Measurements from ENCODE around the gene EHD4. TPM values are rescaled to one million over a fixed set of nuclear protein-coding genes. Genes with fewer than 3 reads are reported as not detected.

EHD4 gene
- total and polyA plus RNA-seq, 9 donors, result 23.1 to 38.8 (median 30.2) TPM

- DNase-seq, result peak; percentile 63
- Histone ChIP-seq H3K27ac (ENCODE audit: low read length) (no peak overlapping the region), H3K4me1 (ENCODE audit: control insufficient read depth, insufficient read depth, low read length) (peaks cover 35% of the 10 kb centered on the region), H3K36me3 (ENCODE audit: control insufficient read depth, insufficient read depth, low read length) (peaks cover 5% of the 10 kb centered on the region), H3K4me3 (ENCODE audit: low read length) (no peak overlapping the region), H3K27me3 (ENCODE audit: control insufficient read depth, insufficient read depth, low read length) (peaks cover 6% of the 10 kb centered on the region), H3K9me3 (replicated peaks; ENCODE audit: control insufficient read depth, low read depth, low read length) (no peaks in the 10 kb centered on the region)
- WGBS (ENCODE audit: insufficient coverage), result 17% methylated on average over 27 of the region's 30 CpGs
Measured at GRCh38 chr15:41855261-41855961, 116.9 kb downstream of the EHD4 start.

DNA sequence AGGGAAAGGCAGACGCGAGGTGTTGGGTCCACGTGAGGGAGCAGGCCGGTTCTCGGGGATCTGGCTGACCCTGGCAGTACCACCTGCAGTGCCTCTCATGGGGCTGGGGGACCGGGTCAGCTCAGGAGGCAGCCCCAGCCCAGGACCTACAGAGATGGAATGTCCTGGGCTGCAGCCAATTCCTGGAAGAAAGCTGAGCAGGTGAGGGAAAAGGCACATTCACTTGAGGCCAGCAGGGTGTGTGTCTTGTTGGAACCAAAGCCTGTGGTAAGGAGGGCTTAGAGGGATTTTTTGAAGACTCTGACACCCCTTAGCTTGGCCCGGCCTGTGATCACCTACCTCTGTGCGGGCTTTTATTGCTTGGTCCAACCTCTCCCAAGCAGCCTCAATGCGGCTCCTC is 117.9 kb downstream of the EHD4 start:
- Histone ChIP-seq H3K27me3 (ENCODE audit: control insufficient read depth, insufficient read depth, low read length) (peaks cover 6% of the 10 kb centered on the region), H3K36me3 (ENCODE audit: control insufficient read depth, insufficient read depth, low read length) (peaks cover 5% of the 10 kb centered on the region), H3K27ac (ENCODE audit: low read length) (no peak overlapping the region), H3K9me3 (replicated peaks; ENCODE audit: control insufficient read depth, low read depth, low read length) (no peaks in the 10 kb centered on the region), H3K4me1 (ENCODE audit: control insufficient read depth, insufficient read depth, low read length) (peaks cover 29% of the 10 kb centered on the region), H3K4me3 (ENCODE audit: low read length) (no peak overlapping the region)
- WGBS (ENCODE audit: insufficient coverage), result 64% methylated on average over 9 of the region's 9 CpGs
- no peak for DNase-seq

GRCh38 chr15:41853831-41854230 is 118.5 kb downstream of the EHD4 start:
- H3K9me3 ChIP-seq (replicated peaks; ENCODE audit: control insufficient read depth, low read depth, low read length), result no peaks in the 10 kb centered on the region
- peaks cover 6% of the 10 kb centered on the region for H3K27me3 ChIP-seq (ENCODE audit: control insufficient read depth, insufficient read depth, low read length)
- peaks cover 11% of the 10 kb centered on the region for H3K36me3 ChIP-seq (ENCODE audit: control insufficient read depth, insufficient read depth, low read length)
- WGBS (ENCODE audit: insufficient coverage), result 60% methylated on average over 1 of the region's 10 CpGs
- peak; percentile 44 for DNase-seq
- no peak overlapping the region for H3K27ac ChIP-seq (ENCODE audit: low read length)
- H3K4me1 ChIP-seq (ENCODE audit: control insufficient read depth, insufficient read depth, low read length), result peaks cover 28% of the 10 kb centered on the region
- no peak overlapping the region for H3K4me3 ChIP-seq (ENCODE audit: low read length)

- Histone ChIP-seq H3K27me3 (ENCODE audit: control insufficient read depth, insufficient read depth, low read length) (peaks cover 6% of the 10 kb centered on the region), H3K36me3 (ENCODE audit: control insufficient read depth, insufficient read depth, low read length) (peaks cover 20% of the 10 kb centered on the region), H3K4me1 (ENCODE audit: control insufficient read depth, insufficient read depth, low read length) (peaks cover 28% of the 10 kb centered on the region), H3K9me3 (replicated peaks; ENCODE audit: control insufficient read depth, low read depth, low read length) (no peaks in the 10 kb centered on the region), H3K4me3 (ENCODE audit: low read length) (no peak overlapping the region), H3K27ac (ENCODE audit: low read length) (no peak overlapping the region)
- WGBS (ENCODE audit: insufficient coverage), result 66% methylated on average over 13 of the region's 17 CpGs
- no peak for DNase-seq
Measured at GRCh38 chr15:41852736-41853590, 119.4 kb downstream of the EHD4 start.

DNA sequence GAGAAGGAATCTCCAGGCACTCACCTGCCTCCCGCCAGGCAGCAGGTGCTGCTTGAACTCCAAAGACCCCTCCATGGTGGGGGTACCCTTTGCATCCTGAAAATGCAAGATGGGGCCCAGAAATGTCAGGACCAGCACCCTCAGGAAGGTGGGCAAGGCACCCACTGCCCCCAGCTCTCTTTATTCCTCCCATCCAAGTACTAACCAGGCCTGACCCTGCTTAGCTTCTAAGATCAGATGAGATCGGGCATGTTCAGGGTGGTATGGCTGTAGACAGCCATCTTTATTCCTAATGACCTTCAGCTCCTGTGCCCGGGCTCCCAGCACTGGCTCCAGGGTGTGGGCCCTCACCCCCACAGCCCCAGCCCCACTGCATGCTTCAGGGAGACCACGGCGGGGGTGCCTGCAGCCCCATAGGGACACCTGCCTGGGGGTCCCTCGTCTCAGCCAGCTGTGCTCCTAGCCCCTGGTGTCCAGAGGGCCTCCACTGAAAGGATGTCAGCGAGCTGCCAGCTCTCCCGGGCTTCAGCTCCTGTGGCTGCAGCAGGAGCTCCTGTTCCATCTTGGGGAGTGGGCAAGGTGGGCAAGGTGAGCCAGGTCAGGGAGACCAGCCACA is 120.5 kb downstream of the EHD4 start:
- Histone ChIP-seq H3K36me3 (ENCODE audit: control insufficient read depth, insufficient read depth, low read length) (peaks cover 30% of the 10 kb centered on the region), H3K27me3 (ENCODE audit: control insufficient read depth, insufficient read depth, low read length) (peaks cover 6% of the 10 kb centered on the region), H3K4me3 (ENCODE audit: low read length) (no peak overlapping the region), H3K4me1 (ENCODE audit: control insufficient read depth, insufficient read depth, low read length) (peaks cover 28% of the 10 kb centered on the region), H3K27ac (ENCODE audit: low read length) (no peak overlapping the region), H3K9me3 (replicated peaks; ENCODE audit: control insufficient read depth, low read depth, low read length) (no peaks in the 10 kb centered on the region)
- 72% methylated on average over 6 of the region's 8 CpGs for WGBS (ENCODE audit: insufficient coverage)
- no peak for DNase-seq

DNA sequence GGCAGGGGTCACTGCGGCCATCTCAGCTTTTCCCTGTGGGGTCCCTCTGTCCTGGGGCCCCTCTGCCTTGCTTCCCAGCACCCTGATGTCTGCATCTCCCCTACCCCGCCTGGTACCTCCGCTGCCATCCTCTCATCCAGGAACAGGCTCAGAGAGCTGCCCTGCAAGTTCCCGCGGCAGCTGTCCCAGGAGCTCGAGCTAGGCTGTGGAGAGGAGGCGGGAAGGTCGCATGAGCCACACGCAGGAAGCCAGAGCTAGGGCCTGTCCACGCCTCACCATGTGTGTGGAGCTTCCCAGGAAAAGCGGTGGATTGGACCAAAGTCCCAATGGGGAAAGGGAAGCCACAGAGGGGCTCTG is 121.2 kb downstream of the EHD4 start:
- Histone ChIP-seq H3K27ac (ENCODE audit: low read length) (no peak overlapping the region), H3K4me1 (ENCODE audit: control insufficient read depth, insufficient read depth, low read length) (peaks cover 28% of the 10 kb centered on the region), H3K27me3 (ENCODE audit: control insufficient read depth, insufficient read depth, low read length) (peaks cover 3% of the 10 kb centered on the region), H3K4me3 (ENCODE audit: low read length) (no peak overlapping the region), H3K9me3 (replicated peaks; ENCODE audit: control insufficient read depth, low read depth, low read length) (no peaks in the 10 kb centered on the region), H3K36me3 (ENCODE audit: control insufficient read depth, insufficient read depth, low read length) (peaks cover 33% of the 10 kb centered on the region)
- 22% methylated on average over 6 of the region's 11 CpGs for WGBS (ENCODE audit: insufficient coverage)
- no peak for DNase-seq

GRCh38 chr15:41850482-41851166 is 121.7 kb downstream of the EHD4 start:
- H3K9me3 ChIP-seq (replicated peaks; ENCODE audit: control insufficient read depth, low read depth, low read length), result no peaks in the 10 kb centered on the region
- H3K4me1 ChIP-seq (ENCODE audit: control insufficient read depth, insufficient read depth, low read length), result peaks cover 27% of the 10 kb centered on the region
- no peak overlapping the region for H3K27ac ChIP-seq (ENCODE audit: low read length)
- H3K4me3 ChIP-seq (ENCODE audit: low read length), result no peak overlapping the region
- peaks cover 39% of the 10 kb centered on the region for H3K36me3 ChIP-seq (ENCODE audit: control insufficient read depth, insufficient read depth, low read length)
- DNase-seq, result no peak
- H3K27me3 ChIP-seq (ENCODE audit: control insufficient read depth, insufficient read depth, low read length), result peaks cover 3% of the 10 kb centered on the region
- WGBS (ENCODE audit: insufficient coverage), result 77% methylated on average over 10 of the region's 16 CpGs

- WGBS (ENCODE audit: insufficient coverage), result 66% methylated on average over 5 of the region's 8 CpGs
- H3K4me1 ChIP-seq (ENCODE audit: control insufficient read depth, insufficient read depth, low read length), result peaks cover 19% of the 10 kb centered on the region
- H3K36me3 ChIP-seq (ENCODE audit: control insufficient read depth, insufficient read depth, low read length), result peaks cover 46% of the 10 kb centered on the region
- no peak overlapping the region for H3K4me3 ChIP-seq (ENCODE audit: low read length)
- peaks cover 3% of the 10 kb centered on the region for H3K27me3 ChIP-seq (ENCODE audit: control insufficient read depth, insufficient read depth, low read length)
- no peak overlapping the region for H3K27ac ChIP-seq (ENCODE audit: low read length)
- no peak for DNase-seq
- no peaks in the 10 kb centered on the region for H3K9me3 ChIP-seq (replicated peaks; ENCODE audit: control insufficient read depth, low read depth, low read length)
Measured at GRCh38 chr15:41849861-41850260, 122.5 kb downstream of the EHD4 start.

GRCh38 chr15:41849204-41849603 is 123.2 kb downstream of the EHD4 start:
- WGBS (ENCODE audit: insufficient coverage), result 58% methylated on average over 2 of the region's 6 CpGs
- Histone ChIP-seq H3K27me3 (ENCODE audit: control insufficient read depth, insufficient read depth, low read length) (peaks cover 3% of the 10 kb centered on the region), H3K36me3 (ENCODE audit: control insufficient read depth, insufficient read depth, low read length) (peaks cover 53% of the 10 kb centered on the region), H3K4me1 (ENCODE audit: control insufficient read depth, insufficient read depth, low read length) (peaks cover 13% of the 10 kb centered on the region), H3K4me3 (ENCODE audit: low read length) (no peak overlapping the region), H3K9me3 (replicated peaks; ENCODE audit: control insufficient read depth, low read depth, low read length) (no peaks in the 10 kb centered on the region), H3K27ac (ENCODE audit: low read length) (no peak overlapping the region)
- no peak for DNase-seq

DNA sequence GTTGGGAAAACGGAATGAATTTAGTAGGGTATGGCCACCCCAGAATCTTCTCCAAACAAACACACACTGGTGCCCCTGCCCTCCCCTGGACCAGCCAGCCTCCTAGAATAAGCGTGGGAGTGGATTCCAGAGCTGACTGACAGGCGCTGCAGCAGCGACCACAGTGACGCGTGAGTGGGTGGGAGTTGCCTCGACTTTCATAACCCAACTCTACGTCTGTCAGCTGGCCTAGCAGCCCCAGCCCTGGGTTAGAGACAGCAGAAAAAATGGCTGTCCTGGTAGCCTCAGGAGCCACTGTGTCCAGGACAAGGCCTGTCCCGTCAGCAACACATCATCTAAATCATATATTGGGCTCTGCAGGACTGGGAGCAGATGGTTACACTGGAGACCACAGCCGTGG is 123.7 kb downstream of the EHD4 start:
- Histone ChIP-seq H3K4me1 (ENCODE audit: control insufficient read depth, insufficient read depth, low read length) (peaks cover 8% of the 10 kb centered on the region), H3K27ac (ENCODE audit: low read length) (no peak overlapping the region), H3K36me3 (ENCODE audit: control insufficient read depth, insufficient read depth, low read length) (peaks cover 58% of the 10 kb centered on the region), H3K9me3 (replicated peaks; ENCODE audit: control insufficient read depth, low read depth, low read length) (no peaks in the 10 kb centered on the region), H3K4me3 (ENCODE audit: low read length) (no peak overlapping the region), H3K27me3 (ENCODE audit: control insufficient read depth, insufficient read depth, low read length) (peaks cover 3% of the 10 kb centered on the region)
- 64% methylated on average over 3 of the region's 10 CpGs for WGBS (ENCODE audit: insufficient coverage)
- DNase-seq, result no peak
